Fibroblast of lung (primary cell): ENCODE results near the gene NUMA1. TPM values are rescaled to one million over a fixed set of nuclear protein-coding genes. Genes with fewer than 3 reads are reported as not detected.
A peak's percentile ranks its signal among the peaks of the same experiment; 100 is the strongest.

Source experiments
- DNase-seq, 2 donors: peaks; one replicate each; pipeline versions ENCODE4 v3.0.0 to v3.0.0-alpha.2; 2010; ENCODE audit warnings: low read depth in 2 of 2
- H2AFZ ChIP-seq: 2 replicates; pipeline ENCODE4 v1.5.1; 2012; ENCODE audit warnings: low read length, control low read depth, inconsistent platforms
- H3K27ac ChIP-seq: 2 replicates; pipeline ENCODE4 v1.5.1; 2011; ENCODE audit warnings: low read length, control low read depth; ENCODE audit not compliant: insufficient read depth
- H3K27me3 ChIP-seq: 2 replicates; pipeline ENCODE4 v1.5.1; 2011; ENCODE audit warnings: mild to moderate bottlenecking, low read length; ENCODE audit not compliant: control insufficient read depth, insufficient read depth
- H3K36me3 ChIP-seq: 2 replicates; pipeline ENCODE4 v1.5.1; 2011; ENCODE audit warnings: low read length; ENCODE audit not compliant: control insufficient read depth, insufficient read depth
- H3K4me1 ChIP-seq: 2 replicates; pipeline ENCODE4 v1.5.1; 2011; ENCODE audit warnings: low read length; ENCODE audit not compliant: control insufficient read depth, insufficient read depth; ENCODE audit errors: extremely low read depth
- H3K4me2 ChIP-seq: 2 replicates; pipeline ENCODE4 v1.5.1; 2011; ENCODE audit warnings: low read length, control low read depth; ENCODE audit not compliant: insufficient read depth; ENCODE audit errors: extremely low read depth
- H3K4me3 ChIP-seq, 4 experiments: fragments of 200-600 bp in 1 of 4; sonication (generic) in 1 of 4; replicated peaks in 1 of 4; 2 replicates each; pipeline ENCODE4 v1.5.1; 2011 to 2016; ENCODE audit warnings: low read length in 4 of 4, low read depth in 3 of 4, mild to moderate bottlenecking in 3 of 4, control low read depth in 2 of 4, inconsistent platforms in 1 of 4, mixed read lengths in 1 of 4; ENCODE audit not compliant: insufficient read depth in 1 of 4; ENCODE audit errors: control extremely low read depth in 1 of 4
- H3K79me2 ChIP-seq: 2 replicates; pipeline ENCODE4 v1.5.1; 2012; ENCODE audit warnings: mild to moderate bottlenecking, low read length, inconsistent platforms; ENCODE audit not compliant: control insufficient read depth, insufficient read depth
- H3K9ac ChIP-seq: 2 replicates; pipeline ENCODE4 v1.5.1; 2011; ENCODE audit warnings: mild to moderate bottlenecking, low read length, control low read depth; ENCODE audit not compliant: insufficient read depth
- H3K9me3 ChIP-seq: 2 replicates; pipeline ENCODE4 v1.5.1; 2012; ENCODE audit warnings: low read depth, low read length; ENCODE audit not compliant: control insufficient read depth, insufficient read depth
- H4K20me1 ChIP-seq: 2 replicates; pipeline ENCODE4 v1.5.1; 2011; ENCODE audit warnings: low read length; ENCODE audit not compliant: control insufficient read depth, insufficient read depth; ENCODE audit errors: extremely low read depth
- CTCF ChIP-seq, 2 donors: IDR thresholded peaks in 1 of 2; conservative IDR thresholded peaks in 1 of 2; 1 replicate in 1 of 2; 2 replicates in 1 of 2; pipeline ENCODE4 v1.5.1; 2011 to 2012; ENCODE audit warnings: low read length in 2 of 2, control low read depth in 1 of 2, inconsistent platforms in 1 of 2, low read depth in 1 of 2, mild to moderate bottlenecking in 1 of 2
- EZH2 ChIP-seq: IDR thresholded peaks from 2 replicates; pipeline ENCODE4 v1.5.1; 2012; ENCODE audit warnings: low read length, control low read depth, mild to moderate bottlenecking; ENCODE audit errors: missing control alignments
- polyA plus RNA-seq, 2 donors: library from polyadenylated mRNA; depleted of rRNA in 1 of 2; stranded (reverse) in 1 of 2; unstranded in 1 of 2; fragments of >200 nt; gene quantifications; 2 replicates each; pipeline ENCODE4 v1.2.1, GENCODE V29; 2011 to 2012; ENCODE audit warnings: missing spikeins in 1 of 2
- total RNA-seq: library from RNA; depleted of rRNA; stranded (reverse); fragments of >200 nt; gene quantifications from 2 replicates; pipeline ENCODE4 v1.2.1, GENCODE V29; 2014

NUMA1 gene
- total and polyA plus RNA-seq, 2 donors (not counting 1 experiment from before 2014, with no cell fraction given), result 59.0 to 247 TPM

GRCh38 chr11:72042064-72042745 lies 38.1 kb downstream of the NUMA1 start:
- Histone ChIP-seq H3K27ac (peak overlapping the region; percentile 92), H4K20me1 (no peaks in the 10 kb centered on the region), H3K4me1 (peaks cover 18% of the 10 kb centered on the region), H3K27me3 (no peaks in the 10 kb centered on the region), H3K36me3 (no peaks in the 10 kb centered on the region), H3K9ac (peak overlapping the region; percentile 79), H2AFZ (peak overlapping the region; percentile 84), H3K4me2 (peak overlapping the region; percentile 76), H3K9me3 (no peaks in the 10 kb centered on the region), H3K79me2 (peaks cover 56% of the 10 kb centered on the region), H3K4me3 (peak overlapping the region; percentile 47 to 96 (median 76))
- no peak for DNase-seq
- TF ChIP-seq EZH2, result no peak
- no peak for TF ChIP-seq CTCF (conservative IDR thresholded peaks at IDR 0.05 in 1 of 2, IDR thresholded peaks at IDR 0.05 in 1 of 2; ENCODE audit: low read depth in 1 of 2, low read length in 2 of 2)

GRCh38 chr11:72041364-72042063 lies 38.8 kb downstream of the NUMA1 start:
- H4K20me1 ChIP-seq, result no peaks in the 10 kb centered on the region
- H3K27ac ChIP-seq, result peak overlapping the region; percentile 92
- H3K4me1 ChIP-seq, result peaks cover 18% of the 10 kb centered on the region
- H3K4me2 ChIP-seq, result peak overlapping the region; percentile 76
- no peaks in the 10 kb centered on the region for H3K9me3 ChIP-seq
- peak overlapping the region; percentile 79 for H3K9ac ChIP-seq
- DNase-seq, result peak; percentile 78 to 82
- peaks cover 62% of the 10 kb centered on the region for H3K79me2 ChIP-seq
- H3K27me3 ChIP-seq, result no peaks in the 10 kb centered on the region
- no peak for TF ChIP-seq EZH2
- no peak for TF ChIP-seq CTCF (conservative IDR thresholded peaks at IDR 0.05 in 1 of 2, IDR thresholded peaks at IDR 0.05 in 1 of 2; ENCODE audit: low read depth in 1 of 2, low read length in 2 of 2)
- H3K4me3 ChIP-seq, result peak overlapping the region; percentile 47 to 96 (median 76)
- H3K36me3 ChIP-seq, result no peaks in the 10 kb centered on the region
- peak overlapping the region; percentile 84 for H2AFZ ChIP-seq

GRCh38 chr11:72040491-72041363 lies 39.6 kb downstream of the NUMA1 start:
- peak overlapping the region; percentile 97 for H3K4me2 ChIP-seq
- peaks cover 18% of the 10 kb centered on the region for H3K4me1 ChIP-seq
- DNase-seq, result peak; percentile 93 to 98
- no peaks in the 10 kb centered on the region for H3K9me3 ChIP-seq
- TF ChIP-seq EZH2 (no peak), CTCF (conservative IDR thresholded peaks at IDR 0.05 in 1 of 2, IDR thresholded peaks at IDR 0.05 in 1 of 2; ENCODE audit: low read depth in 1 of 2, low read length in 2 of 2) (no peak)
- H3K4me3 ChIP-seq, result peak overlapping the region; percentile 47 to 96 (median 76)
- H3K79me2 ChIP-seq, result peaks cover 70% of the 10 kb centered on the region
- H3K27ac ChIP-seq, result peak overlapping the region; percentile 92
- H2AFZ ChIP-seq, result peak overlapping the region; percentile 84
- H3K9ac ChIP-seq, result peak overlapping the region; percentile 79
- no peaks in the 10 kb centered on the region for H3K27me3 ChIP-seq
- no peaks in the 10 kb centered on the region for H3K36me3 ChIP-seq
- no peaks in the 10 kb centered on the region for H4K20me1 ChIP-seq
